OCI-LY7 (cell line): ENCODE results near the gene PBX1. TPM values are rescaled to one million over a fixed set of nuclear protein-coding genes. Genes with fewer than 3 reads are reported as not detected.

ENCODE experiments used
- BruUV-seq: library from RNA; stranded (reverse); fragments of 400-500 nt; replicated peaks from 2 replicates; lab custom pipeline; 2021; lab: Mats Ljungman, UMichigan
- CTCF ChIA-PET: fragments of 300-600 bp; sonication (Branson Sonifier 250); formaldehyde crosslinking; loops from one replicate; lab custom pipeline; 2022; ENCODE audit warnings: antibody characterized with exemption; ENCODE audit not compliant: unreplicated experiment; lab: Charles Lee
- POLR2A ChIA-PET: fragments of 300-600 bp; sonication (Branson Sonifier 250); formaldehyde crosslinking; loops from one replicate; lab custom pipeline; 2022; ENCODE audit warnings: antibody characterized with exemption; lab: Charles Lee
- DNase-seq: peaks from one replicate; pipeline ENCODE4 v3.0.0-alpha.2; 2015; ENCODE audit warnings: low spot score
- H2AFZ ChIP-seq: fragments of 200-600 bp; sonication (generic), shearing (Covaris generic); 2 replicates; pipeline ENCODE4 v1.6.1; 2014; ENCODE audit warnings: mild to moderate bottlenecking, antibody characterized with exemption, low read length, moderate library complexity
- H3K27ac ChIP-seq: fragments of 200-600 bp; sonication (generic); 2 replicates; pipeline ENCODE4 v1.5.1; 2014; ENCODE audit warnings: mixed run types, low read depth, mild to moderate bottlenecking, moderate library complexity, low read length, inconsistent platforms; ENCODE audit not compliant: poor library complexity, severe bottlenecking
- H3K36me3 ChIP-seq: fragments of 200-600 bp; sonication (generic); 2 replicates; pipeline ENCODE4 v1.6.1; 2014; ENCODE audit warnings: mild to moderate bottlenecking, antibody characterized with exemption, low read length, moderate library complexity, mixed read lengths; ENCODE audit not compliant: insufficient read depth
- H3K4me1 ChIP-seq: fragments of 200-600 bp; sonication (generic); 2 replicates; pipeline ENCODE4 v1.5.1; 2014; ENCODE audit warnings: mild to moderate bottlenecking, low read length; ENCODE audit not compliant: insufficient read depth, poor library complexity, severe bottlenecking
- H3K4me2 ChIP-seq: fragments of 200-600 bp; sonication (generic); 2 replicates; pipeline ENCODE4 v1.6.1; 2014; ENCODE audit warnings: mild to moderate bottlenecking, low read length
- H3K4me3 ChIP-seq: fragments of 200-600 bp; sonication (generic); 2 replicates; pipeline ENCODE4 v1.5.1; 2014; ENCODE audit warnings: mild to moderate bottlenecking, low read depth, low read length; ENCODE audit not compliant: poor library complexity, severe bottlenecking
- H3K79me2 ChIP-seq: fragments of 200-600 bp; sonication (generic); 2 replicates; pipeline ENCODE4 v1.6.1; 2016; ENCODE audit warnings: low read depth, mild to moderate bottlenecking, low read length, moderate library complexity, mixed read lengths; ENCODE audit not compliant: insufficient read depth
- H3K9me2 ChIP-seq: fragments of 200-600 bp; sonication (generic); 2 replicates; pipeline ENCODE4 v1.6.1; 2016; ENCODE audit warnings: mild to moderate bottlenecking, low read length, mixed read lengths; ENCODE audit not compliant: insufficient read depth
- H3K9me3 ChIP-seq: fragments of 200-600 bp; sonication (generic); 2 replicates; pipeline ENCODE4 v1.6.1; 2014; ENCODE audit warnings: mild to moderate bottlenecking, mixed run types, low read length, mixed read lengths
- H4K20me1 ChIP-seq: fragments of 200-600 bp; sonication (generic); 2 replicates; pipeline ENCODE4 v1.6.1; 2014; ENCODE audit warnings: mild to moderate bottlenecking, antibody characterized with exemption, low read length, moderate library complexity, mixed read lengths; ENCODE audit not compliant: insufficient read depth
- CTCF ChIP-seq: fragments of 200-600 bp; sonication (generic); conservative IDR thresholded peaks from 2 replicates; pipeline ENCODE4 v1.5.1; 2014; ENCODE audit warnings: mild to moderate bottlenecking, antibody characterized with exemption, low read length, moderate library complexity, mixed read lengths
- EZH2phosphoT487 ChIP-seq: fragments of 200-600 bp; sonication (generic); IDR thresholded peaks from 2 replicates; pipeline ENCODE4 v1.6.1; 2018; ENCODE audit warnings: low read depth, borderline replicate concordance, mild to moderate bottlenecking, mixed run types, antibody characterized with exemption, low read length, moderate library complexity, mixed read lengths
- intact Hi-C: fragments of 100-400 bp; cut with micrococcal nuclease; formaldehyde crosslinking; loops from one replicate; pipeline ENCODE4 v1.10.0; 2022; ENCODE audit not compliant: unreplicated experiment
- total RNA-seq, 2 experiments: library from RNA; depleted of rRNA in 1 of 2; stranded (reverse); fragments of >200 nt in 1 of 2; shearing (Covaris generic) in 1 of 2; gene quantifications; 2 replicates each; pipeline ENCODE4 v1.2.3, GENCODE V29; 2014 to 2022

Gene PBX1
- total RNA-seq, 2 experiments from 2014 or later = not detected

DNA sequence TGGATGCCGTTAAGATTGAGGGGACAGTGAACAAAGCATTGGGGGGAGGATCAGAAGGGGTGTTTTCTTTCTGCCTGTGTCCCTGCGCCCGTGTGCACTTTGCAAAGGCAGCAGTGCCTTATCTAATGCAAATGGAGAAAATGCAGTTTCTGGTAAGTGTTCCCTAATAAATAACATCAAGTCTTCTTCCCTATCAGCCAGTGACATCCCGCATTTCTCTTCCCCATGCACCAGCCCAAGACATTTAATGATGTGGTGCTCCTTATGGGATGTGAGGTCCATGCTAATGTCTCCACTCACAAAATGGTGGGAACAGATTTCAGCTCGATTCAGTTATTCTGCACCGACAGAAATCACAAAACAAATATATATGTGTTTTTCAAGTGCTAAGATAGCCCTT is 111.8 kb downstream of the PBX1 start:
- H3K36me3 ChIP-seq = no peaks in the 10 kb centered on the region
- no peak for TF ChIP-seq CTCF
- TF ChIP-seq EZH2phosphoT487 = no peak
- intact Hi-C loops = no loop called here
- no peak overlapping the region for H3K4me3 ChIP-seq
- no peaks in the 10 kb centered on the region for H3K9me3 ChIP-seq
- BruUV-seq = no TSS peak
- ChIA-PET CTCF (no interaction called here), POLR2A (no interaction called here)
- DNase-seq = no peak
- H4K20me1 ChIP-seq = no peaks in the 10 kb centered on the region
- H3K4me2 ChIP-seq = no peak overlapping the region
- H2AFZ ChIP-seq = no peak overlapping the region
- H3K27ac ChIP-seq = no peak overlapping the region
- H3K79me2 ChIP-seq = no peaks in the 10 kb centered on the region
- no peaks in the 10 kb centered on the region for H3K4me1 ChIP-seq
- no peaks in the 10 kb centered on the region for H3K9me2 ChIP-seq

GRCh38 chr1:164671323-164671965 is 112.5 kb downstream of the PBX1 start:
- H3K79me2 ChIP-seq = no peaks in the 10 kb centered on the region
- intact Hi-C loops = no loop called here
- no peaks in the 10 kb centered on the region for H3K4me1 ChIP-seq
- no peak overlapping the region for H3K4me3 ChIP-seq
- no peaks in the 10 kb centered on the region for H4K20me1 ChIP-seq
- H3K9me3 ChIP-seq = no peaks in the 10 kb centered on the region
- no peak overlapping the region for H3K27ac ChIP-seq
- no peaks in the 10 kb centered on the region for H3K36me3 ChIP-seq
- no TSS peak for BruUV-seq
- no peaks in the 10 kb centered on the region for H3K9me2 ChIP-seq
- H3K4me2 ChIP-seq = no peak overlapping the region
- no peak for TF ChIP-seq EZH2phosphoT487
- TF ChIP-seq CTCF = no peak
- no peak for DNase-seq
- ChIA-PET CTCF (no interaction called here), POLR2A (no interaction called here)
- no peak overlapping the region for H2AFZ ChIP-seq

DNA sequence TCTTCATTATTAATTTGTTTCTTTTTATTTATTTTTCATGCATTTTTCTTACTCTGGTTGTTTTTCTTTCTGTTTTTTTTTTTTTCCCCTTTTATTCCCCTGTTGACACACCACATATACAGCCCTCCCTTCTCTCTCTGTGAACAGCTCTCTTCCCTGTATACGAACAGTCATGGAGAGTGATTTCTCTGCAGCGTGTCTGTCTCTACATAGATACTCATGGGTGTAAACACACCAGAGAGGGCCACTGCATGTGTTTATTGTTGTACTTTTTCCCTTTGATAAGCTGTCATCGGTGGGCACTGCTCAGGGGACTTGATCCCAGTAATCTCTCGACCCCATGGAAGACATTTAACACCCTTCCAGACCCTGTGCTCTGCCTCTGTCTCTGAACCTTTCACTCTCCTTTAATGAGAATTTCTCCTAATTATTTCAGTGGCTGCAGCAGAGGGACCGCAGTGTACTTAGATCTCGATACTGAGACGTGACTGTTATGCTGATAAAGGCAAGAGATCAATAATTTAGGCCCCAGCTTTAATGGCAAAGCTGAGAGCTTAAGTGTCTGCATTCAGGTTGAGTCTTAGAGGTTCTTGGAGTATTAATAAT is 113.1 kb downstream of the PBX1 start:
- Histone ChIP-seq H3K27ac (no peak overlapping the region), H3K79me2 (no peaks in the 10 kb centered on the region), H3K4me3 (no peak overlapping the region), H3K4me1 (no peaks in the 10 kb centered on the region), H3K9me2 (no peaks in the 10 kb centered on the region), H3K36me3 (no peaks in the 10 kb centered on the region), H3K9me3 (no peaks in the 10 kb centered on the region), H4K20me1 (no peaks in the 10 kb centered on the region), H3K4me2 (no peak overlapping the region), H2AFZ (no peak overlapping the region)
- no peak for TF ChIP-seq CTCF
- no peak for DNase-seq
- CTCF ChIA-PET = no interaction called here
- intact Hi-C loops = no loop called here
- BruUV-seq = no TSS peak
- POLR2A ChIA-PET = no interaction called here
